SK-N-MC (cell line): Measurements from ENCODE around the gene OR6S1.
A peak's percentile ranks its signal among the peaks of the same experiment; 100 is the strongest.

ENCODE experiments used
- DNase-seq: peaks from one replicate; pipeline ENCODE4 v3.0.0-alpha.2; 2011; ENCODE audit warnings: low read depth, low spot score
- H3K27ac ChIP-seq: fragments of 200-600 bp; sonication (generic); 2 replicates; pipeline ENCODE4 v1.5.1; 2016; ENCODE audit warnings: mixed run types
- H3K36me3 ChIP-seq: fragments of 200-600 bp; sonication (generic); 2 replicates; pipeline ENCODE4 v1.6.1; 2017; ENCODE audit warnings: antibody characterized with exemption, low read length, mixed read lengths; ENCODE audit not compliant: insufficient read depth
- H3K4me3 ChIP-seq: fragments of 200-600 bp; sonication (generic); 2 replicates; pipeline ENCODE4 v1.5.1; 2016
- H3K9ac ChIP-seq: fragments of 200-600 bp; sonication (generic); 2 replicates; pipeline ENCODE4 v1.8.0; 2017; ENCODE audit warnings: mixed run types, mixed read lengths; ENCODE audit not compliant: insufficient read length
- H3K9me3 ChIP-seq: fragments of 200-600 bp; sonication (generic); 2 replicates; pipeline ENCODE4 v1.6.1; 2017; ENCODE audit warnings: low read depth, mild to moderate bottlenecking, antibody characterized with exemption, low read length, moderate library complexity, mixed read lengths
- EZH2 ChIP-seq: fragments of 200-600 bp; sonication (generic); IDR thresholded peaks from one replicate; pipeline ENCODE4 v1.6.1; 2017; ENCODE audit warnings: antibody characterized with exemption
- FOXP2 ChIP-seq: optimal IDR thresholded peaks from 2 replicates; pipeline ENCODE3; 2011; ENCODE audit warnings: mild to moderate bottlenecking, moderate library complexity; ENCODE audit not compliant: insufficient read depth; ENCODE audit errors: extremely low read length, control extremely low read depth
- POLR2AphosphoS5 ChIP-seq: IDR thresholded peaks from 2 replicates; pipeline ENCODE4 v1.6.1; 2012; ENCODE audit warnings: mild to moderate bottlenecking, low read depth, low read length, borderline replicate concordance

Gene OR6S1

GRCh38 chr14:20683891-20684661, 42.6 kb upstream of the OR6S1 start, which contains the start of gene RNASE4:
TSS of gene RNASE4 (plus strand) at chr14:20684560. CDS start at chr14:20699372, 14,812 bp downstream.
- H3K9me3 ChIP-seq: no peaks in the 10 kb centered on the region
- no peak for DNase-seq
- peak within 1 kb of the TSS; percentile 99 for H3K9ac ChIP-seq
- H3K4me3 ChIP-seq: peak within 1 kb of the TSS; percentile 100
- TF ChIP-seq FOXP2: peak; percentile 40
- TF ChIP-seq EZH2: no peak
- H3K27ac ChIP-seq: peak within 1 kb of the TSS; percentile 99
- H3K36me3 ChIP-seq: no peaks in the 10 kb centered on the region

GRCh38 chr14:20683125-20683890, 41.8 kb upstream of the OR6S1 start:
- Histone ChIP-seq H3K4me3 (peak overlapping the region; percentile 100), H3K27ac (peak overlapping the region; percentile 99), H3K9ac (peak overlapping the region; percentile 99), H3K9me3 (no peaks in the 10 kb centered on the region), H3K36me3 (no peaks in the 10 kb centered on the region)
- peak; percentile 78 for DNase-seq
- TF ChIP-seq EZH2 (no peak), POLR2AphosphoS5 (no peak), FOXP2 (no peak)

- no peak for TF ChIP-seq FOXP2
- TF ChIP-seq POLR2AphosphoS5: peak; percentile 94
- TF ChIP-seq EZH2: no peak
- Histone ChIP-seq H3K36me3 (no peaks in the 10 kb centered on the region), H3K9me3 (no peaks in the 10 kb centered on the region), H3K9ac (peak overlapping the region; percentile 99), H3K27ac (peak overlapping the region; percentile 99), H3K4me3 (peak overlapping the region; percentile 100)
- peak; percentile 75 for DNase-seq
Observed at GRCh38 chr14:20682435-20683124, 41.1 kb upstream of the OR6S1 start.

GRCh38 chr14:20682127-20682434, 40.6 kb upstream of the OR6S1 start:
- Histone ChIP-seq H3K27ac (peak overlapping the region; percentile 99), H3K9me3 (no peaks in the 10 kb centered on the region), H3K9ac (peak overlapping the region; percentile 99), H3K4me3 (peak overlapping the region; percentile 100), H3K36me3 (no peaks in the 10 kb centered on the region)
- DNase-seq: no peak
- TF ChIP-seq EZH2 (no peak), POLR2AphosphoS5 (no peak), FOXP2 (no peak)

GRCh38 chr14:20681348-20682126, 40.0 kb upstream of the OR6S1 start:
- H3K9ac ChIP-seq: peak overlapping the region; percentile 99
- peak overlapping the region; percentile 99 for H3K27ac ChIP-seq
- TF ChIP-seq POLR2AphosphoS5 (no peak), FOXP2 (no peak), EZH2 (no peak)
- H3K9me3 ChIP-seq: no peaks in the 10 kb centered on the region
- no peaks in the 10 kb centered on the region for H3K36me3 ChIP-seq
- peak; percentile 82 for DNase-seq
- peak overlapping the region; percentile 100 for H3K4me3 ChIP-seq

- Histone ChIP-seq H3K9me3 (no peaks in the 10 kb centered on the region), H3K27ac (peak overlapping the region; percentile 99; the same call in 1 of the 2 replicates), H3K9ac (peak overlapping the region; percentile 77), H3K36me3 (no peaks in the 10 kb centered on the region), H3K4me3 (peak overlapping the region; percentile 100)
- no peak for DNase-seq
- no peak for TF ChIP-seq POLR2AphosphoS5
- TF ChIP-seq FOXP2: no peak
- TF ChIP-seq EZH2: no peak
Observed at GRCh38 chr14:20680843-20681347, 39.4 kb upstream of the OR6S1 start.

- DNase-seq: no peak
- TF ChIP-seq FOXP2: no peak
- no peak for TF ChIP-seq POLR2AphosphoS5
- TF ChIP-seq EZH2: no peak
- Histone ChIP-seq H3K27ac (no peak overlapping the region), H3K4me3 (peak overlapping the region; percentile 100), H3K9me3 (no peaks in the 10 kb centered on the region), H3K9ac (peak overlapping the region; percentile 77), H3K36me3 (no peaks in the 10 kb centered on the region)
Observed at GRCh38 chr14:20680363-20680762, 38.9 kb upstream of the OR6S1 start.
